Tibial artery (tissue), 4 donors: ENCODE data around the gene HOXA1.

Experiments used
- DNase-seq, 2 donors: peaks; one replicate each; pipeline ENCODE4 v3.0.0-alpha.2; 2019
- H3K27ac ChIP-seq, 2 donors: fragments of 200-600 bp; sonication (generic) in 1 of 2; 1 replicate in 1 of 2; 2 replicates in 1 of 2; pipeline ENCODE4 v1.5.1; 2018 to 2019; ENCODE audit warnings: mild to moderate bottlenecking in 1 of 2
- H3K27me3 ChIP-seq, 2 donors: fragments of 200-600 bp; sonication (generic) in 1 of 2; one replicate each; pipeline versions ENCODE4 v1.5.1 to v1.6.0; 2016 to 2019
- H3K36me3 ChIP-seq, 3 donors: fragments of 200-600 bp; sonication (generic) in 2 of 3; one replicate each; pipeline ENCODE4 v1.5.1; 2016 to 2019; ENCODE audit warnings: mild to moderate bottlenecking in 2 of 3
- H3K4me1 ChIP-seq, 4 donors: fragments of 200-600 bp; sonication (generic) in 2 of 4; 1 replicate in 3 of 4; 2 replicates in 1 of 4; pipeline ENCODE4 v1.5.1; 2016 to 2019
- H3K4me3 ChIP-seq, 2 donors: fragments of 200-600 bp; sonication (generic) in 1 of 2; 1 replicate in 1 of 2; 2 replicates in 1 of 2; pipeline ENCODE4 v1.5.1; 2018 to 2019; ENCODE audit warnings: mild to moderate bottlenecking in 2 of 2
- H3K9me3 ChIP-seq, 3 donors: fragments of 200-600 bp; sonication (generic) in 1 of 3; one replicate each; pipeline ENCODE4 v1.5.1; 2016 to 2019
- CTCF ChIP-seq, 2 experiments: fragments of 200-600 bp in 1 of 2; fragments of 450-650 bp in 1 of 2; IDR thresholded peaks; one replicate each; pipeline ENCODE4 v1.5.1; 2017 to 2019; ENCODE audit warnings: antibody characterized with exemption in 2 of 2, mild to moderate bottlenecking in 1 of 2, moderate library complexity in 1 of 2
- intact Hi-C: fragments of 100-400 bp; cut with DNase I; formaldehyde crosslinking; loops from one replicate; pipeline ENCODE4 v1.15.0; 2023; ENCODE audit warnings: low total_unique reads

HOXA1 gene

DNA sequence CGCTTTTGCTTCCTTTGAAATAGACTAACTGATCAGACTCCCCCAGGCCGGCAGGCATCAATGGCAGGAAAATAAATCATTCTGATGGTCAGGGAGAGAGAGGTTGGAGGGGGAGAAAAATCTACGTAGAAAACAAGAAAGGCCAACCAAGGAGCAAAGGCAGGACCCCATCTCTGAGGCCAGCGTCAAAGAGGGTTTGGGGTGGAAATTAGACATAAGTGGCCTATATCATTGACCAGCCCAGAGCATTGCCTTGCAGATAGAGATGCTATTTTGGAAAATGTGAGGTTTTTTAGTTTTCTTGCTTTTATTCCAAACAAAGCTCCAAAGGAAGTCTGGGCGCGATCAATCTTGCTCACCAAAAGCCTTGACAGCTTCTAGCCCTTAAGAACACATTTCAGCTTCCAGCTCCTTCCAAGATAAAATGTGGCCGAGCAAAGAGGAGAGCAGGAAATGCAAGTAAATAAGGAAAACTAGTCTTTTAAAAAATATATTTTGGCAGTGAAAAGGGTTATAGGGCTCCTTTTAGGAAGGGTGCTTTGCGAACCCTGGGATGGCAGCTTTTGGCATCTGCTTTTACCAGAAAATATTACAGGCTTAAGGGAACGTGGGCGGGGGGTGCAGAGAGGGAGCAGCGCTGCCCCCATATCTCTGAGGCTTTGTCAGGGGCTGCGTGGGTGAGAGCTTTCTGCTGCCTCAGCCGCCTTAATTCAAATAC, 8.7 kb upstream of the HOXA1 start:
- Histone ChIP-seq H3K36me3 (peaks cover 0 to 9% (median 0%) of the 10 kb centered on the region in 3 donors), H3K27me3 (no peaks in the 10 kb centered on the region), H3K27ac (no peak overlapping the region), H3K4me3 (no peak overlapping the region), H3K9me3 (no peaks in the 10 kb centered on the region), H3K4me1 (peaks cover 0 to 16% (median 6%) of the 10 kb centered on the region in 4 donors)
- no peak for TF ChIP-seq CTCF (IDR thresholded peaks at IDR 0.05)
- intact Hi-C loops, result no loop called here
- DNase-seq, result no peak

DNA sequence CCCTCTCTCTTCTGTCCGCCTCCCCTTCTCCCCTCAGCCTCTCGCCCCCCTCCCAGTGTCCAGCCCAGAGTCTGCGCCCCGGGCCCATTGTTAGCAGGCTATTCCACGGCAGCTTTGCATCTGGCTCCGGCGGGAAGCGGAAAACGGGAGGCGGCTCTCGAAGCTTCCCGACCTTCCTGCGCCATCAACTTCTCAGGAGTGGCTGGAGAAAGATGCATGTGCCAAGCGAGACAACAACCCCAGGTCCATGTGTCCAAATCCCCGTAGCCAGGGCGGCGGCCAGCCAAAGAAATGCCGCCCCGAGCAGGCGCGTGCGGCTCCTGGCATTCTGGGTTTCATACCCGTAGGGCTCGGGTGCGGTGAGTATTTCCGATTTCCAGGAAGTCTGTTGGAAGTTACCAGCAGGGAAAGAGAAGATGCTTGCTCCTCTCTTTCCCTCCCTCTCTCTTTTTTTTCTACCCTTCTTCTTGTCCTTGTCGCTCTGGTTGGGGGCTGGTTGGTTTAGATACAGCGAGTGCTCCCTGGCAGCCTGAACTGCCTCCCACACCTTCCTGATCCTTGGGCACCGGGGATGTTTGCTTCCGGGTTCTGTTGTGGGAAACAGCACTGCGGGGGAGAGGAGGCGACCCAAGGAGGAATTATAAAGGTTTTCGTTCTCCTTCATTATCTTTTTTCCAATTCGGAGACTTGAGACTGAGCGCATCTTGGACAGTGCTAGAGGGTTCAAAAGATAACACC, 7.9 kb upstream of the HOXA1 start:
- no peak for TF ChIP-seq CTCF (IDR thresholded peaks at IDR 0.05)
- peaks cover 0 to 9% (median 0%) of the 10 kb centered on the region in 3 donors for H3K36me3 ChIP-seq
- peak overlapping the region in 1 of 2 donors; percentile 8 for H3K4me3 ChIP-seq
- H3K9me3 ChIP-seq, result no peaks in the 10 kb centered on the region
- no peak for DNase-seq
- intact Hi-C loops, result no loop called here
- no peaks in the 10 kb centered on the region for H3K27me3 ChIP-seq
- no peak overlapping the region for H3K27ac ChIP-seq
- H3K4me1 ChIP-seq, result peaks cover 0 to 17% (median 8%) of the 10 kb centered on the region in 4 donors

DNA sequence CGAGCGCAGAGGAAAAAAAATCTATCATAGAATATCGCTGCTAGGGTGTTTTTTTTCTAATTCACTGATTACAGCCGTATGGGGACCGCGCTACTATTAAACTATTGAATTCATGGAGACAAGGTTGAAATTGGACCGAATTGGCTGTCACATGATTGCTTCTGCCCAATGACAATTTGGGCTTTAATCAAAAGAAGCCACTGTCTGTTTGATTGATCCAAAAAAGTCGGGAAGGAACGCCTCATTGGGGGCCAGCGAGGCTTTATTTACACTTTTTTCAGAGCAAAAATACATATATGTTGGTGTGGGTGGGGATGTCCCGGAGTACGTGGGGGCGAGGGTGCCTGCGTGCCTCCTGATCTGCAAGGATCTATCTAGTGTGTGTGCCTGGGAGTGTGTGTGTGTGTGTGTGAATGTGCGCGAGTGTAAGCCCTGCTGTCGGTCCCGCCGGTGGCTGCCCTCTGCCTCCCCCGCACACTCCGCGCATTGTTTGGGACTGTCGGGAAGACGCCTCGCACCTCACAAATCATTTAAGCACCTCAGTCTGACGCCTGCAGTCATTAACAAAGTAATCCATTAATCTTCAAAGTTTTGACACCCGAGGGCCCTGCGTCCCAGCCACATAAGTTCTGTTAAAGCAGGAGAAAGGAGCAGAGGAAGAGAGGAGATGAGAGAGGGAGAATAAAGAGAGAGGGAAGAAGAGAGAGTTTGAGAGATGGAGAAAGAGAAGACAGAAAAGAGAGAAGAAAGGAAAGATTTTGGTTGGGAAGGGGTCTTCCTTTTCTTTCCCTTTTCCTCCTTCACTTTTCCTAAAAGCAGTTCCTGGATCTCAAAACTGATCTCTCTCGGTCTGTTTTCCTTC, 7.0 kb upstream of the HOXA1 start, which contains the start of gene HOXA2:
TSS of gene HOXA2 (minus strand) at position 103 of the 862 bp plus-strand sequence. CDS start 183 bp downstream, outside the sequence.
- H3K4me1 ChIP-seq, result peaks cover 0 to 26% (median 15%) of the 10 kb centered on the region in 4 donors
- H3K9me3 ChIP-seq, result no peaks in the 10 kb centered on the region
- intact Hi-C loops, result no loop called here
- peak within 1 kb of the TSS in 1 of 2 donors; percentile 19 for H3K4me3 ChIP-seq
- H3K27ac ChIP-seq, result no peak within 1 kb of the TSS
- peaks cover 0 to 2% (median 0%) of the 10 kb centered on the region in 3 donors for H3K36me3 ChIP-seq
- no peak for TF ChIP-seq CTCF (IDR thresholded peaks at IDR 0.05)
- no peak for DNase-seq
- no peaks in the 10 kb centered on the region for H3K27me3 ChIP-seq

DNA sequence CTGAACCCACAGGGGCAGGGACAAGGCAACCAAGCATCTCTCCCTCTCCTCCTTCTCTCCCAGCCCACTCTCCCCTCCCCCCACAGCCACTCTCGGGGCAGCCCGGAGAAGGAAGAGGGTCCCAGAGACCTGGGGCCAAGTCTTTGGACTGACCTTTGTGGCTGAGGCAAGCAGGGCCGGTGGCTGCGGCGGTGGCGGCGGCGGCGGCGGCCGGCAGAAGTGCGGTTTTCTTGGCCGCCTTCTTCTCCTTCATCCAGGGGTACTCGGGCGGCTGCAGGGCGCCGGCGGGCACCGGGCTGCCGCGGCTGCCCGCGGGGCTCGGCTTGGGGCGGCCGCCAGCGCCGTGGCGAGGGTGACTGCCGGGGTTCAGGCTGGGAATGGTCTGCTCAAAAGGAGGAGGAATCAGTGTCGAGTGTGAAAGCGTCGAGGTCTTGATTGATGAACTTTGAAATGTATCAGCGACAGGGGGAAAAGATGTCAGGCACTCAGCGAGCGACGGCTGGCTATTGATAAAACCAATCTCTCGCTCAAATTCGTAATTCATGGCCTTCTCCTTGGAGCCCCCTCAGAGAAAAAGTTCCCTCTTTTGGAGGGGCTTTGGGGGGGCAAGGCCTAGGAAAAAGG, 6.3 kb upstream of the HOXA1 start:
- TF ChIP-seq CTCF (IDR thresholded peaks at IDR 0.05), result no peak
- intact Hi-C loops, result no loop called here
- no peaks in the 10 kb centered on the region for H3K36me3 ChIP-seq
- H3K4me1 ChIP-seq, result peaks cover 0 to 33% (median 22%) of the 10 kb centered on the region in 4 donors
- H3K4me3 ChIP-seq, result peak overlapping the region in 1 of 2 donors; percentile 19
- H3K9me3 ChIP-seq, result no peaks in the 10 kb centered on the region
- no peaks in the 10 kb centered on the region for H3K27me3 ChIP-seq
- DNase-seq, result no peak
- H3K27ac ChIP-seq, result no peak overlapping the region
